Germinal center (tissue), 1 donor: ENCODE results near the gene GABRP.
"Not testable (repeated sequence)": the region's sequence is repeated elsewhere in the genome, so short reads cannot be mapped to it uniquely, and the experiment has no call there.

Source experiments
- DNase-seq: peaks from one replicate; pipeline ENCODE4 v3.0.0; 2012; ENCODE audit warnings: mixed read lengths, low spot score

Gene GABRP, protein sequence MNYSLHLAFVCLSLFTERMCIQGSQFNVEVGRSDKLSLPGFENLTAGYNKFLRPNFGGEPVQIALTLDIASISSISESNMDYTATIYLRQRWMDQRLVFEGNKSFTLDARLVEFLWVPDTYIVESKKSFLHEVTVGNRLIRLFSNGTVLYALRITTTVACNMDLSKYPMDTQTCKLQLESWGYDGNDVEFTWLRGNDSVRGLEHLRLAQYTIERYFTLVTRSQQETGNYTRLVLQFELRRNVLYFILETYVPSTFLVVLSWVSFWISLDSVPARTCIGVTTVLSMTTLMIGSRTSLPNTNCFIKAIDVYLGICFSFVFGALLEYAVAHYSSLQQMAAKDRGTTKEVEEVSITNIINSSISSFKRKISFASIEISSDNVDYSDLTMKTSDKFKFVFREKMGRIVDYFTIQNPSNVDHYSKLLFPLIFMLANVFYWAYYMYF

DNA sequence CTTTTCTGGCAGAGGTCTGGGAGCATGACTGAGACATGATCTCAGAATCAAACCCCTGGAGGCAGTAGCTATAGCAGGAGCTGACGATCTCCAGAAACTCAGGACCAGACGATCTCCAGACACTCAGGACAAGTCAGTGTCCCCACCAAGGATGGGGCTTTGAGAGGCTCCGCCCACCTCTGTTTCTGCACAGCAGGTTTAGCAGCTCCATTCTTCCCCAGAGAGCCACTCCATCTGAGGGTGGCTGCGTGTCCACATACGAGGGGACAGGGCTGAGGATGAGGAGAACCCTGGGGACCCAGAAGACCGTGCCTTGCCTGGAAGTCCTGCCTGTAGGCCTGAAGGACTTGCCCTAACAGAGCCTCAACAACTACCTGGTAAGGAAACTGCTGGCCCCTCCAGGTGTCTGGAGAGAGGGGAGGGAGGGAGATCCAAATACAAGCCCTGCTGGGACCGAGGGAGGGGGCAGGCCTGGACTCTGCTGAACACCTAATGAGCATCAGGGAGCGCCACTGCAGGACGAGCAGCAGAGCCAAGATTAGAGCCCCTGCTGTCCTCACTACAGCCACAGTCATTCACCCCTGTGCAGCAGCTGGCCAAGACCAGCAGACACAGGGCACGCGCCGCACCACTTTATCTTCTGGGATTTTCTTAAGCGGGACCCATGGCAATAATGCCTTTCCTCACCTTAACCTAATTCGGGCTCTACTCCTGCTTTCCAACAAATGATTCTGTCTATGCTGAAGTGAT is at the start of gene GABRP:
Gene GABRP, plus strand, starts transcription at position 228 of the 750 bp plus-strand sequence. CDS start 4,891 bp downstream, outside the sequence.
- DNase-seq, result no peak

DNA sequence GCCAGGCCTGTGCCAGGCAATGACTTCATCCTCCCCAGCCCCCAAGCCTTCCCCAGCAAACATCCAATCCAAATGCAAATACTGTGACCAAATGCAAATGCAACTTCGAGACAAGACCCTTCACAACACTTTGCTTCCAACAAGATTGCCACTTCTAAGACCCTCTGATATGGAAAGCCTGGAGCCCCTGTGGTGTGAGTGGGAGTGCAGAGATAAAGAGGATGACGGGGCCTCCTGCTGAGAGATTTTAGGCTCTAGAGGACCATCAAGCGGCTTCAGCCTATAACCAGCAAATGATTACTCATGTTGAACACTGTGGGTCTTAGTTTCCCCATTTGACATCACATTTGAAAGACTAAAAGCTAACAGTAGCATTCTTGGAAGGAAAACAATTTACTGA is 46.6 kb upstream of the GABRP start:
- DNase-seq, result no peak

DNA sequence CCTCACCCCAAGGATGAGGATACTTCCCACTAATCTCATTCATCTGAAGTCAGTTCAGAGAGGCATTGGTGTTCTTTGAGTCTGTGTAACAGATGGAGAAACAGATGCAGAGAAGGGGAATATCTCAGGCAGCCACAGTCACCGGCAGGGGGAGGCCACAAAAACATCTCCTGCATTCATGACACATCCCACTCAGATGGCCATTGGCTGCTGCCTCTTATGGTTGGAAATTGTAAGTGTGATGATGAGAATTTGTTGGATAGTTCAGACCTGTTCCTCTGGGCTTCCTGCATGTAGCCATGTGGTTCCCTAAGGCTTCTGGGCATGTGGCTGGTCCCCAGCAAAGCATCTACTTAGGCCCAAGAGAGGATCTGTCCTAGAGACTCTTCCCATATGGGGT is 45.9 kb upstream of the GABRP start:
- DNase-seq, result no peak

DNA sequence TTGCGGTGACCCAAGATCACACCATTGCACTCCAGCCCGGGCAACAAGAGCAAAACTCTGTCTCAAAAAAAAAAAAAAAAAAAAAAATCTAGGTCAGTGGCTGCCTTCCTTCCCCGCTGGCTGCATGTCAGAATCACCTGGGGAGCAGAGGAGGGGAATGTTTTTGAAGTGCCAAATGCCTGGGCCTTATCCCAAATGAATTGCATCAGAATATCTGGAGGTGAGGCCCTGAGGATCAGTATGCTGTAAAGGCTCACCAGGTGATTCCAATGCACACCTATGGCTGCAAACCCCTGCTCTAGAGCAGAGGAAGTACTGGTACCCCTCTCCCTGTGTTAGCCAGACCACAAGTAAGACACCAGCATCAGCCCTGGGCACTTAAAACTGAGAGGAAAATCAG is 44.7 kb upstream of the GABRP start:
- DNase-seq, result no peak

DNA sequence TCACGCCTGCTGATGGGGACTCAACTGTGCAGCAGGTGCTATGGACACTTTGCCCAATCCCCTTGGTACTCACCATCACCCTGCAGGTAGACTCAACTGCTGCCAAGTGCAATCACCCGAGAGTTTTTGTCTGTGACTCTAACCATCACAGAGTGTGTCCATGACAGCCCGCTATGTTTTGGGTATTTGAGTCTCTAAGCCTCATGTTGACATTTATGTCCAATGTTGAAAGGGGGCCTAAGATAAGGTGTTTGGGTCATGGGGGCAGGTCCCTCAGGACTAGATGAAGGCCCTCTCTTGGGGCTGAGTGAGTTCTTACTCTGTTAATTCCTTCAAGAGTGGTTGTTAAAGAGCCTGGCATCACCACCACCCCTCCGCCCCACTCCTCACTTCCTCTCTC is 44.1 kb upstream of the GABRP start:
- DNase-seq, result no peak

DNA sequence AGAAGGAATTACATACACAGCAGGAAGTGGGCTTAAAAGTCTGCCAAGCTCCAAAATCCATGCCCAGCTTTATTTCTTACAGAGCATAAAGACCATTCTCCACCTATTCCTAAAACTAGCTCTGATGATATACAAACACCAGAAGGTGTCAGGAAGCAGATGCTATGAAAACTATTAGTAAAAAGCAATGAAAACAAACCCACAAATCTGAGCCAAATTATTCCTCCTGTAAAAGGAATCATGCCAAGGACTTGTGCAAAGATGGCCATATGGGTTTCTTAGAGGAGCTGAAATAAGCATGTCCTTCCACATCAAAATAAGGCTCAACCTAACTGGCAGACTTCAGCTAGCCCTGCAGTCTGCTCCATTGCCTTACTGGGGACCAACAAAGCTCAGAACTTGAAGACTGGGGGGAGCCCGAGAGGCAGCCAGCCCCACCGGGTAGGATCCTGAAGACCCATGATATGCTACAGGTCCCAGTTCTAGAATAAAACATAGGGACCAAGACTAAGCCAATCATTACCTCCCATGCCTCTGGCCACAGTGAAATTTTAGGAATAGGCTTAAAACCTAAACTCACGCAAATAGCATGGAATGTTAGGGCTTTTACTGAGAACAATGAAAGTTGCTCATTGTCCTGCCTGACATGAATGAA is 42.8 kb upstream of the GABRP start:
- no peak for DNase-seq

DNA sequence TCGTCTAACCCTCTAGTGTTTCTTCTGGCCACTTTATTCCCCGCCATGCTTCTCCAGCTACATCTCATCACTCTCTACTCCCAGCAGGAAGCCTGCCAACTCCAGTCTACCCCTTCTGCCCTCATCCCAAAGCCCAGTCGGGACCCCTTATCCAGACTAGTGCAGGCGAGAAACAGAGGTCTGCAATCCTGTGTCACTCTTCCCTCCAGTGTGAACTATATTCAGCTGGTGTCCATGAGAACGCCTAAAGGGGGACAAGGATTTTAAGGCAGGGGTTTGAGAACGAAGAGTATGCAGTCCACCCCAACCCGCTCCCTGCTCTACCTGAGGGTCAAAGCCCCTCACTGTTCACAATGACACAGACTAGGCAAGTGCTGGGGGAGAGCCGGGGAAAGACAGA is 41.7 kb upstream of the GABRP start:
- no peak for DNase-seq

DNA sequence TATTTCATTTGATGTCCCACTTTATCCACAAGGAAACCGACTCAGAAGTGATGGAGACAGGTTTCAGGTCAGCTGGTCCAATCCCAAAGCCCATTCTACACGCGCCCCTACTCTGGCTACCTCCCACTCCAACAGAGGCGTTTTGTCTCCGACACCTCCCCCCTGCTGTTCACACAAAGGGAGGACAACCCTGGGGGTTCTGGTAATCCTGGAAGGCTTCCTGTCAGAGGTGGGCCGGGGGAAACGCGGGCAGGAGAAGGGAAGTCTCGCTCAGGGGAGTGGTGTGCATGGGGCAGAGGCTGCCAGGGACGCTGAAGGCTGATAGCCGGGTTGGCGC is 39.7 kb upstream of the GABRP start:
- DNase-seq, result no peak

DNA sequence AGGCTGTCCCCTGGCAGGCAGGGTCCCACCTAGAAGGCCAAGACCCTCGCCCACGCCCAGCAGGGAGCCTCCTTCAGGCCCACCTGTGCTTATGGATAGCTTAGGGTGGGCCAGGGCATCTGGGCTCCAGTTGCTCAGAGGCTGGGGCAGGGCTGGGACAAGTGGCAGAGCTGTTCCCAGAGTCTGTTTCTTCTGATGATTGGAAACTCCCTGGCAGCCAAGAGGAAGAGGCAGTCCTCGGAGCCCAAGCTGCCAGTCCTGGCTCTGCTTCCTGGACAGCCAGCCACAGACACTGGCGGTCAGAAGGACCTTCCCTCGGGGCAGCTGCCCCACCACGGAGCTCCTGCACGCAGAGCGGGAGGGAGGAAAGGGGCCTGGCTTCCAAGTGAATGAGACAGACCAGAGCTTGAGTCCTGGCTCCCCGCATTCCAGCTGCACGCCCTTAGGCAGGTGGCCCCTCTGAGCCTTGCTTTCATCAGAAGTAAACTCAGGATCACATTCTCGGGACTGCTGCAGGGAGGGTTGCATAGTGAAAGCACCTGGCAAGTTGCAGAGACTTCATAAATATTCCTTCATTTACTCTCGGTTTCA is 37.9 kb upstream of the GABRP start:
- no peak for DNase-seq

DNA sequence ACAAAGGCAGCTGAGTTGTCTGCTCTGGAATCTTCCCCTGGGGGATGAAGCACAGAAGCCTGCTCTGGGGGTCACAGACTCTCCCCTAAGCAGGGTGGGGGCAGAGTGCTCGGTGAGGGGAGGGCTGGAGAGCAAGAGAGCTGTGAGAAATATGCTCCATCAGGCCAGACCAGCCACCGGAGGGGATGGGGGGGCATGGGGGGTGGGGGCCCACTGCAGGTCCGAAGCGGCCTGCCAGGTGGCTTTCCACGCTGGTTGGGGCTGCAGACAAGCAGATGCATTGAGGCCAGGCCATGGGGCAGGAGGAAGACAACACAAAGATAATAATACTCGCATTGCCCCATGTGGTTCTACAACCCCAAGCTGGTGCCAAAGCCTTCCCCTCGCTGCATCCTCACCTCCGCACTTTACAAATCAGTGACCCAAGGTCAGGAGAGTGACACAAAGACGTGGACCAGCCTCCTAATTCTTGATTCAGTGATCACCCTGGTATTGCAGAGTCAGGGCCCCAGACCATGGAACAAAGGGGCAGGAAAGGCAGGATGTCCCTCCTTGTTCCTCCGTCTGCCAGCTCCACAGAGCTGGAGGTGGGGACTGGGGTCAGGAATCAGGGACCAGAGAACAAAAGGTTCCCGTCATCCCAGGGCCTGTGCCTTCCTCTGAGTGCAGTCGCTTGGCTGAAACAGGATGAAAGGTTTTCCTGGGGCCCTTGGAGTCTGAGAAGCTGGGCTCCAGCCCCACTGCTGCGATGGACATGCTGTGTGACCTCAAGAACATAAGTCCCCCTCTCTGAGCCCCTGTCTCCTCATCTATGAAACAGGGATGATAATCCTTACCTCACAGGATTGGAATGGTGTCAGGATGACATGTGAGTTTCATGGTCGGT is 37.2 kb upstream of the GABRP start:
- no peak for DNase-seq

DNA sequence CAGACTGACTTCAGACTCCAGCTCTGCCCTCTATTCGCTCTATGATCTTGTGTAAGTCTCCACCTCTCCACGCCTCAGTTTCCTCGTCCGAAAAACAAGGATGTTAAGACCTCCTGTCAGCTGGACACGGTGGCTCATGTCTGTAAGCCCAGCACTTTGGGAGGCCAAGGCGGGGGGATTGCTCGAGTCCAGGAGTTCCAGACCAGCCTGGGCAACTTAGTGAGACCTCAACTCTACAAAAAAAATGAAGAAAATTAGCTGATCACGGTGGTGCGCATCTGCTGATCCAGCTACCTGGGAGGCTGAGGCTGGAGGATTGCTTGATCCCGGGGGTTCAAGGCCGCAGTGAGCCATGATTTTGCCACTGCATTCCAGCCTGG is 36.6 kb upstream of the GABRP start:
- no peak for DNase-seq

DNA sequence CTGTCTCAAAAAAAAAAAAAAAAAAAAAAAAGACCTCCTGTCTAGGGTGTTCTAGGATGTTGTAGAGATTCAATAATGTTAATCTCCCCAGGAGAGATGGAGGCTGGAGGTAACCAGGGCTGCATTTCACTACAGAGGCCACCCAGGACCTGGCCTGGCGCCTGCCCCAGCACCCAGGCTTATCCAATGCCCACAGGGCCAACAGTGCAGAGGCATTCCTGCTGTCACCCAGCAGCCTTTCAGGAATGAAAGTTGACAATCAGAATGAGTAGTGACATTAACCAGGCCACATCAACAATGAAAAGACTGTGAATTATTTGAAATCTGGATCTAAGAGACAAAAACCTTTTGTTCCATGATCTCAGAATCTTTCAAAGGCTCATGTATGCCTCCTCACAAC is 36.2 kb upstream of the GABRP start:
- no peak for DNase-seq

DNA sequence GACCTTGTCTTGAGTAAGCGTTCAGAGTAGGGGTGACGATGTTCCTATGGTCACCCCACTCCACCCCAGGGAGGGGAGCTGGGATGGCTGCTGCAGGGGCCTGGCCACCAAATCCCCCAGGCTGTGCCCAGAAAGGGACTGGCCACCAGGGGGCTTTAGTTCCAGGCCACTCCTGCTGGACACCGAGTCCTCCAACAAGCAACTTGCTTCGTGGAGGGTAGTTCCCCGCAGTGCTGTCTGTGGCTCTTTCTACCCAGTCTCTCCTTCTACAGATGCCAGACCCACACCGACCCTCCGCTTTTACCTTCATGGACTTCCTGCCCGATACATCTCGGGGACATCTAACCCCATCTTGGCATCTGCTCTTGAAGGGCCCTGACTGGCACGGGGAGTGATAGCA is 35.7 kb upstream of the GABRP start:
- DNase-seq, result no peak

DNA sequence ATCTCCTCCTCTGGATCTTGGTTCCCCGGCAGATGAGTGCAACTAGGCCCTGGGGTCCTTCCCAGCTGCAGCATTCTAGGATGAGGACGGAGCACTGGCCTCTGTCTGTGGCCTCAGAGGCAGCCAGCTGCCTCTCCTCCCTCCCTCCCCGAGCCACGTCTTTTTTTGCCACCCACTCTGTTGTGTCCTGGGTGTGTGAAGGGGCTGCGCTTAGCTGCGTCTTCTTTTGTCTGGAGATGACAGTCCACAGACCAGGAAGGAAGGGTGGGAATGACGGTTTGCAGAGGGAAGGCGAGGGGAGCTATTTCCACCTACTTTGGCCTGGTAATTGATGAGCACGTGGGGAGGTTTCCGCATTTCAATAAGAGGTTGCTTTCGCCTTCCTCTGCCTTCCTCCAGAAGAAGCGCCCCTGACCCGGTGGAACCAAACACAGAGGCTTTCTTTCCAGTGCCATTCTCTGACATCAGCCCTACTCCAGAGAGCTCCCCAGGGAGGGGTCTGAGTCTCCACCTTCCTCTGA is 34.5 kb upstream of the GABRP start:
- DNase-seq, result no peak

DNA sequence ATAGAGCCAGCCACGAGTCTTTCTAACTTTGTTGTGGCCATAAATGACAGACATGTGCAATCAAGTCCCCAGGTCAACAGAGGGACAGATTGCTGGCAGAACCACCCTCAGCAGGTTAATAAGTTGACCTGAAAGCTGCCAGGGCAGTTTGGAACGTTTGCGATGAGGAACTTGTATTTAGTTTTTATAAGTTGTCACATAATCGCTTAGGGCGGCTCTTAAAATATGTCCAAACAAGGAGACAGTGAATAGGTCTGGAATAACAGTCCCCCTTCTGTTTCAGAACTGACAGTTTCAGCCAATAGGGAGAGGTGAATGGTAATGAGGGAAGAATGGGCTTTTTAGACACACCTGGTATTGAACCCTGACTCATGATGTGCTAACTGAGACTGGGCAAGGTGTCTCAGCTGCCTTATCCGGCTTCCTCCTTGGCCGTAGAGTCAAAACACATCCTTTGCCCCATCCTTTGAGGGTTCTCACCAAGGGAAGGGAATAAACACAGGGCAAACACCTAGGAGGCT is 33.6 kb upstream of the GABRP start:
- DNase-seq, result no peak

DNA sequence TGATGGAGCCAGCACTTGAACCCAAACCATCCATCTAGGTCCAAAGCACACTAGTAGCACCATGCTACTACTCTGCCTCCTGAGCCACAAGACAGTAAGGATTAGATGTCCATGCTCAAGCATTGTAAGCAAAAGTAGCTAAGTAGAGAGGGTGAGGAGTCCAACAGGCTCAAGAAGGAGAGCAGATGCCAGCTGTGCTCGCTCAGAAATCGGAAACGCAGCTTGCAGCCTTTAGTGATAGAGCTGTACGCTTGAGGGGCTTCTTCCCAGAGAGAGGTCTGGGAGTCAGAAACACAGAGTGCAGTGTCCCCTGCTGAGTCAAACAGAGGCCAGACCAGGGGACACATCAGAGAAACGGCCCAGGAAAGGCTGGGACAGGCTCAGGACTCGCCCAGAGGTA is 32.7 kb upstream of the GABRP start:
- no peak for DNase-seq

DNA sequence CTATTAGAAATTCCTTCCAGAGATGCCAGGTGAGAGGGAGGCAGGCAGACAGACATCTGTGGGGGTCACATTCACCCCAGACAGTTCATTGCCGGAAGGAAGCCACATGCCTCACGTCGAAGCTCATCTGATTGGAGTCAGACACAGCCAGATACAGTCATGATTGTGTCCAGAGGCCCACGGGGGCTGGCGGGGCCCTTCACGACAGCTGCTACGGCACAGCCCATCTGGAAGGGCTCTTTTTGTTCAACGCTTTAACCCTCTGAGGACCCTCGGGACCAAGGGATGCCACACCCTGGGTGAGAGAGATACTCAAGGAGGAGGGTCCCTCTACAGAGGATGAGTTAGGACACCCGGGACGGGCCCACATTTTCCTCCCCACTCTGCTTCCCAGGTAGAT is 31.9 kb upstream of the GABRP start:
- no peak for DNase-seq

DNA sequence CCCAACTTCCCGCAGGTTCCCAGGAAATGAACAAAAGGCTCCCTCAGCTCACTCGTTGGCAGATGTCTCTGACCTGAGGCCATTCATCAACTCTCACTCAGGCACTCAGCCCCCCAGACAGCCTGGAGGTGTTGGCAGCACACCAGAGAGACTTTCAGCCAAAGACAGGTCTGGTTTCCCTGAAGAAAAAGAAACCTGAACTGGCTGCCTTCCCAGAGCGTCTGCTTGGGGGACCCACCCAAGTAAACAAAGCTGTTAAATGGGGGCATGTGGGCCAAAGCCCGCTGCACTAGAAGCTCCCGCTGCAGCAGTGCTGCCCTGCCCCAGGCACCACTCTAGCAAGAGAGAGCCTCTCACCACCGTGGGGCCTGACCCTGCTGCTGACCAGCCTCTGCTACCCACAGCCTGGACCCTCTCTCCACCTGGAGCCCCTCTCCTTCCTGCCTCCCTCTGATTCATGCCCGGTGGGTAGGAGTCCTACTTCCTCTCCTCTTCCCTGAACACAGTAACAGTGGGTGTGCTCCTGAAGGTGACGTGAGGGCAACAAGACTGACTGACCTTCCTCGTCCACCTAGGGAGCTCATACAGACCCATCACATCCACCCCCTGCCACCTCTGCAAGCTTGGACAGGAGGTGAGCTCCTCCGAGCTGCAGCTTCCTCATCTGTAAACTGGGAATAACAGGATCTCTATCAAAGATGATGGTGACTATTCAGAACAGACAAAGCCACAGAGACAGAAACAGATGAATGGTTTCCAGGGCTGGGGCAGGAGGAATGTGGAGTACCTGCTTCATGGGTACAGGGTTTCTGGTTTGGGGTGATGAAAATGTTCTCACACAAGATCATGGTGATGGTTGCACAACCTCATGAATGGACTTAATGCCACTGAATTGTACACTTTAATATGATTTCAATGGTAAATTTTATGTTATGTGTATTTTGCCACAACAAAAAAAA is 31.0 kb upstream of the GABRP start:
- no peak for DNase-seq

DNA sequence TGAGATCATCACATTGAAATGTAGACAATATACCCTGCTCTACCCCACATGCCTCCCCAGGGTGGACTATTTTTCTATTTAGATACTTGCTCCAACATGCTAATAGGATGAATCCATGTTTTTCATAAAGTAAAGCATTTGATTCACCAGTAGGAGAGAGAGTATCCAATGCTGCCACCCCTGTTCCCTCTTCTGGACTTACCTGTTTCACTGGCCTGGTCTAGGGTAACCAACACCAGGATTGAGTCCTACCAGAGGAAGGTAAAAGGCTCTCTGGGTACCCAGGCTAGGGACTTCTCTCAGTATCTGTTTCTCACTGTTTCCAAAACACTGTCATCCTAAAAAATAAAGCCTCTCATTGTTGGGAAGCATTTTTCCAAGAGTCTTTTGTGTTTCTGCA is 30.2 kb upstream of the GABRP start:
- DNase-seq, result no peak

DNA sequence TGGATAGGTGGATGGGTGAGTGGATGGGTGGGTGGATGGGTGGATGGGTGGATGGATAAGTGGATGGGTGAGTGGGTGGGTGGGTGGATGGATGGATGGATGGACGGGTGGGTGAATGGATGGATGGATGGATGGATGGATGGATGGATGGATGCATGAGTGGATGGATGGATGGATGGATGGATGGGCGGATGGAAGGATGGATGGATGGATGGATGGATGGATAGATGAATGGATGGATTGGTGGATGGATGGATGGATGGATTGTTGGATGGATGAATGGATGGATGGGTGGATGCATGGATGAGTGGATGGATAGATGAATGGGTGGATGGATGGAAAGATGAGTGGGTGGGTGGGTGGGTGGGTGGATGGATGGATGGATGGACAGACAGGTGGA is 29.0 kb upstream of the GABRP start:
- not testable (repeated sequence) for DNase-seq
